ENCODE data around the gene CRIP1.

Gene CRIP1

DNA sequence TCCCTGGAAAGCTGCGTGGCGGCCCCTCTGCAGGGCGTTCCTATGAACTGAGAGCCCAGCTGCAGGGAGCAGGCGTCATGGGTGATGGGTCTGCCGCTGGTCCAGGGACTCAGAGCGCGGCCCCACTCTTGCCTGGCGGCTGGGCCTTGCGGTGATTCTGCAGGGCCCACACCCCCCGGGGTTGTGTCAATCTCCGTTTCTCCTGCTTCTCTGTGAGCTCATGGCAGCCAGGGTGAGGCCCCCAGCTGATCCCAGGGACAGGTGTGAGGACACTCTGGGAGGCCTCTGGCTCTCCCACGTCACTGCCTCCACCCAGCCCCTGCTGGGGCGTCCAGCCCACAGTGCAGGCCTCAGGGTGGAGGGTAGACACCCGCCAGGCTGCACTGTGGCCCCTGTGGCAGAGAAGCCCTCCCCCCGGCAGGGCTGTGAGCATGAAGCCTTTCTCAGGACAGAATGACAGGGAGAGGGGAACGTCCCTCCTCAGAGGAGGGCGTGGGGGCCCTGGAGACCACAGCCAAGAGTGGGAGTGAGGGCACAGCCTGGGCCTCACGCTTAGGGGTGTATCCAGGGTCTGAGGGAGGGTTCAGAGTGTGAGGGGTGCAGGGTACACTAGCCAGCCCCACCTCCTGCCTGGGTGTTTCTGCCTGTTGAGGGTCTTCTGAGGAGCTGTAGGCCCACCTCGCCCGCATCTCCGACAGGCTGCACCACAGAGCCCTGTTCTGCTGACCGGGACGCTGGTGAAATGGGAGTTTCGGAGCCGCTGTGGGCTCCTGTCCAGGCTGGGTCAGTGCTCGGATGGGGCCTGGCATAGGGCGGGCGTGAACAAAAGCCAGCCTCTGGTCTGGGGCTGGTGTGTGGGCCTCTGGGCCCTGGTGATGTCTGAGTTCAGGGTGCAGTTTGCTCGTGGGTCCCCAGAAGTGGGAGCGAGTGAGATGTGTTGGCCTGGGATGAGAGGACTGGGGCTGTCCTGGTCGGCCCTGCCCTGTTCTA lies 38.7 kb upstream of the CRIP1 start:
- TF ChIP-seq, protein P1, sequence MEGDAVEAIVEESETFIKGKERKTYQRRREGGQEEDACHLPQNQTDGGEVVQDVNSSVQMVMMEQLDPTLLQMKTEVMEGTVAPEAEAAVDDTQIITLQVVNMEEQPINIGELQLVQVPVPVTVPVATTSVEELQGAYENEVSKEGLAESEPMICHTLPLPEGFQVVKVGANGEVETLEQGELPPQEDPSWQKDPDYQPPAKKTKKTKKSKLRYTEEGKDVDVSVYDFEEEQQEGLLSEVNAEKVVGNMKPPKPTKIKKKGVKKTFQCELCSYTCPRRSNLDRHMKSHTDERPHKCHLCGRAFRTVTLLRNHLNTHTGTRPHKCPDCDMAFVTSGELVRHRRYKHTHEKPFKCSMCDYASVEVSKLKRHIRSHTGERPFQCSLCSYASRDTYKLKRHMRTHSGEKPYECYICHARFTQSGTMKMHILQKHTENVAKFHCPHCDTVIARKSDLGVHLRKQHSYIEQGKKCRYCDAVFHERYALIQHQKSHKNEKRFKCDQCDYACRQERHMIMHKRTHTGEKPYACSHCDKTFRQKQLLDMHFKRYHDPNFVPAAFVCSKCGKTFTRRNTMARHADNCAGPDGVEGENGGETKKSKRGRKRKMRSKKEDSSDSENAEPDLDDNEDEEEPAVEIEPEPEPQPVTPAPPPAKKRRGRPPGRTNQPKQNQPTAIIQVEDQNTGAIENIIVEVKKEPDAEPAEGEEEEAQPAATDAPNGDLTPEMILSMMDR (IDR thresholded peaks at IDR 0.05), result no peak
- no peaks in the 10 kb centered on the region for H3K4me1 ChIP-seq
- no peak overlapping the region for H3K27ac ChIP-seq
- no peak overlapping the region for H2AFZ ChIP-seq
- H3K36me3 ChIP-seq (ENCODE audit: control insufficient read depth, insufficient read depth, low read length), result no peaks in the 10 kb centered on the region
- H3K4me3 ChIP-seq (ENCODE audit: low read depth, low read length), result no peak overlapping the region
- H3K9me3 ChIP-seq (ENCODE audit: control insufficient read depth, low read length), result no peaks in the 10 kb centered on the region
- no peaks in the 10 kb centered on the region for H3K27me3 ChIP-seq (ENCODE audit: control insufficient read depth, insufficient read depth, low read length)
- peaks cover 21% of the 10 kb centered on the region for H3K79me2 ChIP-seq
- no peak overlapping the region for H3K9ac ChIP-seq
- H3K4me2 ChIP-seq (ENCODE audit: low read length), result no peak overlapping the region

DNA sequence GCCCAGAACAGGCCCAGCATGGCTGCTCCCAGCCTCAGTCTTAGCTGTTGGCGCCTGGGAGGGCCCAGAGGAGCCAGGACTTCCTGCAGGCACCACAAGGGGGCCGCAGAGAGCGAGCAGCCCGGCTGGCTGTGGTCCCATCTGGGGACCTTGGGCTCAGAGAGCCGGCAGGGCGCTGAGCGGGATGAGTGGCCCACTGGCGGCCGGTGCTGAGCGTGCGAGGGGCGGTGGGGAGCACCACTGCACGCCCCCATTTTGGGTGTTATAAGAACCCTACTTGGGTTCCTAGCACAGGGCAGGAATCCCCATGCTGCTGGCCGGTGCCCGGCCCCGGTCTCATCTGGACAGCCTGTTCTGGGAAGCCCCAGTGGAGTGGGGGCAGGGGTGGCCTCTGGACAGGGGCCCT lies 38.0 kb upstream of the CRIP1 start:
- TF ChIP-seq, protein P1 (IDR thresholded peaks at IDR 0.05), result peak; percentile 94
- no peak overlapping the region for H3K27ac ChIP-seq
- no peaks in the 10 kb centered on the region for H3K27me3 ChIP-seq (ENCODE audit: control insufficient read depth, insufficient read depth, low read length)
- H3K36me3 ChIP-seq (ENCODE audit: control insufficient read depth, insufficient read depth, low read length), result no peaks in the 10 kb centered on the region
- H3K79me2 ChIP-seq, result peaks cover 21% of the 10 kb centered on the region
- H3K4me3 ChIP-seq (ENCODE audit: low read depth, low read length), result no peak overlapping the region
- H2AFZ ChIP-seq, result no peak overlapping the region
- H3K4me1 ChIP-seq, result no peaks in the 10 kb centered on the region
- no peak overlapping the region for H3K9ac ChIP-seq
- H3K4me2 ChIP-seq (ENCODE audit: low read length), result no peak overlapping the region
- no peaks in the 10 kb centered on the region for H3K9me3 ChIP-seq (ENCODE audit: control insufficient read depth, low read length)

DNA sequence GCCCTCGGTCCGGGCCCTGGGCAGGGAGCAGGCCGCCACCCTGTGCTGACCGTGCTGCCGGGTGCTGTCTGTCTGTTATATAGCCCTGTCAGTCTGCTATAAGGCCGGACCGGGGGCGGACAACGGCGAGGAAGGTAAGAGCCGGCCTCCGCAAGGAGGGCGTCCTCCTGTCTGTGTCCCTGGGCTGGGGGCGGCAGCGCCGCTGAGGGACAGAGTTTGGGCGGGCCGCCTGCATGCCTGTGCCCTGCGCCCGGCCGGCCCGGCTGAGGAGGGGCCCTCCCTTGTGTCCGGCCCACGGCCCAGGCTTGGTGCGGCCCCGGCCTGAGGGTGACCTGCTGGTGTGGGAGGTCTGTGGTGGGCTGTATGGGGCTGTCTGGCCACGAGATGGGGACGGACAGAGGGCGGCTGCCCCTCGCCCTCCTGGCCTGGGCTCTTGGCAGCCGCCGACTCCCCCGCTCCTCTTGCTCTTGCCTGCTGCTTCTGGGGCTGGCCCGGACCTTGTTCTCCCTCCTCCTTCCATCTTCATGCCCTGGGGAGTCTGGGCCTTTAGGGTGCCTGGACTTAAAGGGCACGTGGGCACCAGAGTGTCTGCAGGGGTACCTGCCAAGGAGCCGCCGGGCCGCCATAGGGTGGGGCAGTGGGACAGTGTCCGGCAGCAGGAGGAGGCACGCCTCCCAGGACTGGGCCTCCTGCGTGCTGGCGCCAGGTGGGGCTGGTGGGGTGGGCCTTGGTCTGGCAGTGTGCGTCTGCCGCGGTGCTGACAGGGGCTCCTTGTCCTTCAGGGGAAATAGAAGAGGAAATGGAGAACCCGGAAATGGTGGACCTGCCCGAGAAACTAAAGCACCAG lies 37.2 kb upstream of the CRIP1 start:
- Histone ChIP-seq H3K4me2 (ENCODE audit: low read length) (no peak overlapping the region), H3K79me2 (peaks cover 21% of the 10 kb centered on the region), H2AFZ (no peak overlapping the region), H3K9ac (no peak overlapping the region), H3K9me3 (ENCODE audit: control insufficient read depth, low read length) (no peaks in the 10 kb centered on the region), H3K27ac (no peak overlapping the region), H3K4me1 (no peaks in the 10 kb centered on the region), H3K4me3 (ENCODE audit: low read depth, low read length) (no peak overlapping the region), H3K36me3 (ENCODE audit: control insufficient read depth, insufficient read depth, low read length) (no peaks in the 10 kb centered on the region), H3K27me3 (ENCODE audit: control insufficient read depth, insufficient read depth, low read length) (no peaks in the 10 kb centered on the region)
- TF ChIP-seq, protein P1 (IDR thresholded peaks at IDR 0.05), result no peak

DNA sequence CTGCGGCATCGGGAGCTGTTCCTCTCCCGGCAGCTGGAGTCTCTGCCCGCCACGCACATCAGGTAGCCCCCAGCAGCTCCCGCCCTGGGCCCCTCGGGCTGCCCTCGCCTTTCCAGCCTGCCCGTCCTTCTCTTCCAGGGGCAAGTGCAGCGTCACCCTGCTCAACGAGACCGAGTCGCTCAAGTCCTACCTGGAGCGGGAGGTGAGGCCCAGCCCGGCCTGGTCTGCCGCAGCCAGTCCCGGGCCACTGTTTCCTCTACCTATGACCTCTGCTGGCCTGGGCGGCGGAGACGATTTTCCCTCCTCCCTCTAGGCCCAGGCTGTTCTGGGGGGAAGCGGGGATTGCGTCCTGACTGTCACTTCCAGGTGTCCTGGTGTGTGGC lies 36.6 kb upstream of the CRIP1 start:
- Histone ChIP-seq H3K9me3 (ENCODE audit: control insufficient read depth, low read length) (no peaks in the 10 kb centered on the region), H3K4me2 (ENCODE audit: low read length) (no peak overlapping the region), H2AFZ (no peak overlapping the region), H3K4me3 (ENCODE audit: low read depth, low read length) (no peak overlapping the region), H3K36me3 (ENCODE audit: control insufficient read depth, insufficient read depth, low read length) (no peaks in the 10 kb centered on the region), H3K79me2 (peaks cover 21% of the 10 kb centered on the region), H3K9ac (no peak overlapping the region), H3K4me1 (no peaks in the 10 kb centered on the region), H3K27ac (no peak overlapping the region), H3K27me3 (ENCODE audit: control insufficient read depth, insufficient read depth, low read length) (no peaks in the 10 kb centered on the region)
- TF ChIP-seq, protein P1 (IDR thresholded peaks at IDR 0.05), result no peak
